Measurements from ENCODE around the gene RAF1.
"Not testable (repeated sequence)": the region's sequence is repeated elsewhere in the genome, so short reads cannot be mapped to it uniquely, and the experiment has no call there.

The RAF1 gene

DNA sequence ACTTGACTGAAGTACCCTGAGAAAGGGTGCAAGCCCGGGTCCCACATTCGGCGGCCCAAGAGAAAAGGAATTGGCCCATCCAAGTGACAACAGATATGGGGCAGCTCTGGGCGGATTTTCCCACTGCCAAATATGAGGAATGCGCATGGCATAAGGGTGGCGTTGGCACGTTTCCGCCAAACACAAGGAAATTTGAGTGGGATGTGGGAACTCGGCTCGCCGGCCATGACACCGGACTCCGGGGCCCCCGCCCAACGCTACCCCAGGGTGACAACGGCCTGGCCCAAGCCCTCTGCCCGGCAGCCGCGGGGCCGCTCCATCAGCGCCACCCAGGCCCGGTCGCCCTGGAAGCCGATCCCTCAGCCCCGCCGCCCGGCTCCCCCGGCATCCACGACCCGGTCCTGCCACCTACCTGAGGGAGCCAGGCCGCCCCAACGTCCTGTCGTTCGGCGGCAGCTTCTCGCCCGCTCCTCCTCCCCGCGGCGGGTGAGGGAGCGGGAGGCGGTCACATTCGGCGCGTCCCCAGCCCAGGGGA lies 449 bp downstream of the RAF1 start:
- peak overlapping the region; percentile 96 for H3K4me3 ChIP-seq (ENCODE audit: control insufficient read depth, low read depth, low read length)
- DNase-seq (ENCODE audit: low read depth), result no peak
- TF ChIP-seq, protein P1, sequence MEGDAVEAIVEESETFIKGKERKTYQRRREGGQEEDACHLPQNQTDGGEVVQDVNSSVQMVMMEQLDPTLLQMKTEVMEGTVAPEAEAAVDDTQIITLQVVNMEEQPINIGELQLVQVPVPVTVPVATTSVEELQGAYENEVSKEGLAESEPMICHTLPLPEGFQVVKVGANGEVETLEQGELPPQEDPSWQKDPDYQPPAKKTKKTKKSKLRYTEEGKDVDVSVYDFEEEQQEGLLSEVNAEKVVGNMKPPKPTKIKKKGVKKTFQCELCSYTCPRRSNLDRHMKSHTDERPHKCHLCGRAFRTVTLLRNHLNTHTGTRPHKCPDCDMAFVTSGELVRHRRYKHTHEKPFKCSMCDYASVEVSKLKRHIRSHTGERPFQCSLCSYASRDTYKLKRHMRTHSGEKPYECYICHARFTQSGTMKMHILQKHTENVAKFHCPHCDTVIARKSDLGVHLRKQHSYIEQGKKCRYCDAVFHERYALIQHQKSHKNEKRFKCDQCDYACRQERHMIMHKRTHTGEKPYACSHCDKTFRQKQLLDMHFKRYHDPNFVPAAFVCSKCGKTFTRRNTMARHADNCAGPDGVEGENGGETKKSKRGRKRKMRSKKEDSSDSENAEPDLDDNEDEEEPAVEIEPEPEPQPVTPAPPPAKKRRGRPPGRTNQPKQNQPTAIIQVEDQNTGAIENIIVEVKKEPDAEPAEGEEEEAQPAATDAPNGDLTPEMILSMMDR (IDR thresholded peaks at IDR 0.05; ENCODE audit: control insufficient read depth, insufficient read depth, low read depth, low read length, missing control alignments), result no peak

DNA sequence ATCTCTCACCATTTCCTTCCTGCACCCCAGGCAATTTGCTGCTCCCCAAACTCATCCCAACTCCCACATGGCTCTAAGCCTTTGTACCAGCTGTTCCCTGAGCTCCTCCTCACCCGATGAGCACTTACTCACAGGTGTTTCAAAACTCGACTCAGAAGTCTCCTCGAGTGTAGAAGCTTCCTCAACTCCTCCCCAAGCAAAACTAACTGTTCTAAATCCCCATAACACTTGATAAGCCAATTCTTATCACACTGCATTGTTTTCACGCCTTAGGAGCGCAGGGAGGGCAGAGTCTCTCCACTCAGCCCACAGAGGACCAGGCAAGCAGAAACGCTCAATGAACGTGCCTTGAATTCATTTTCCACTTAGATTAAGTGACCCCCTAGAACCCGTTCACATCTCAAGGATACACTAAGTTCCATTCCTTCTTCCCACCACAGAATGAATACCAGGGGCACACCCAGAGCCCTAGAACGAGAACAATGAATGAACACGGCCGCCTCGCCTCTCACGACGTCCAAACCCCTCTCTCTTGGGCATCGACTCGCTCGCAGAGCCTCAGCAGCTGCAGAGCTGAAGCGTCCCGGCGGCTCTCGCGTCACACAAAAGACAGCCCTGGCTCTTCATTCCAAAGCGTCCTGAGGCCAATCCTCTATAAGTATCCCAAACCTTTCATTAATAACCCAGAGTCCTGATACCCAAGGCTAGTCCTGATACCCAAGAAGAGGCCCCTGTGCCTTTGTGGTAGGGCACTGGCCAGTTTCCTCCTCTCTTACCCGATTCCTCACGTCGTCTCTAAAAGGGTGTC lies 1.1 kb downstream of the RAF1 start:
- TF ChIP-seq, protein P1 (IDR thresholded peaks at IDR 0.05; ENCODE audit: control insufficient read depth, insufficient read depth, low read depth, low read length, missing control alignments), result no peak
- peak overlapping the region; percentile 96 for H3K4me3 ChIP-seq (ENCODE audit: control insufficient read depth, low read depth, low read length)
- DNase-seq (ENCODE audit: low read depth), result no peak

DNA sequence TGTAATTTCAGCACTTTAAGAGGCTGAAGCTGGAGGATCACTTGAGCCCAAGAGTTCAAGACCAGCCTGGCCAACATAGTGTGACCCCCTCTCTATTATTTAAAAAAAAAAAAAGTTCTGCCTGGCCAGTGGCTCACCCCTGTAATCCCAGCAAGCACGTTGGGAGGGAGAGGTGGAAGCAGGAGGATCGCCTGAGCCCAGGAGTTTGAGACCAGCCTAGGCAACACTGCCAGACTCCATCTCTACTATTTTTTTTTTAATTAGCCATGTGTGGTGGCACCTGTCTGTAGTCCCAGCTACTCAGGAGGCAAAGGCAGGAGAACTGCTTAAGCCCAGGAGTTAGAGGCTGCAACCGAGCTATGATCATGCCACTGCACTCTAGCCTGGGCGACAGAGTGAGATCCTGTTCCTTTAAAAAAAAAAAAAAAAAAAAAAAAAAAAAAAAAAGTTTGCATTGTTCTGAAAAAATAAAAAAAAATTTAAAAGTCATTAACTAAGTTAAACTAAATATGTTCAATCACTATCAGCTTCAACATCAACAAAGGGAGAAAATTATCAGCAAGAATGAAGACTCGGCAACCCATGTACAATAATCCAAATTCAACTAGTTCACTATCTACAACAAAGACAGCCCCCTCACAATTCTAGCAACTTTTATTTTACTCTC lies 1.9 kb downstream of the RAF1 start:
- DNase-seq (ENCODE audit: low read depth), result no peak
- H3K4me3 ChIP-seq (ENCODE audit: control insufficient read depth, low read depth, low read length), result peak overlapping the region; percentile 96
- TF ChIP-seq, protein P1 (IDR thresholded peaks at IDR 0.05; ENCODE audit: control insufficient read depth, insufficient read depth, low read depth, low read length, missing control alignments), result no peak

DNA sequence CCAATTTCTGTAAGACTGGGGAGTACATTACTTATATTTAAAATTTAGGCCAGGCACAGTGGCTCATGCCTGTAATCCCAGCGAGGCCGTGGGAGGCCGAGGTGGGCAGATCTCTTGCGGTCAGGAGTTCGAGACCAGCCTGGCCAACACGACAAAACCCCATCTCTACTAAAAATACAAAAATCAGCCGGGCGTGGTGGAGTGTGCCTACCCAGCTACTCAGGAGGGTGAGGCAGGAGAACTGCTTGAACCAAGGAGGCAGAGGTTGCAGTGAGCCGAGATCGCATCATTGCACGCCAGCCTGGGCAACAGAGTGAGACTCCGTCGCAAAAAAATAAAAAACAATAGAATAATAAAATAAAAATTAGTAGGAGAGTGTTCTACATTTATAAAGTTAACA lies 2.5 kb downstream of the RAF1 start:
- H3K4me3 ChIP-seq (ENCODE audit: control insufficient read depth, low read depth, low read length); DNase-seq (ENCODE audit: low read depth): not testable (repeated sequence)

DNA sequence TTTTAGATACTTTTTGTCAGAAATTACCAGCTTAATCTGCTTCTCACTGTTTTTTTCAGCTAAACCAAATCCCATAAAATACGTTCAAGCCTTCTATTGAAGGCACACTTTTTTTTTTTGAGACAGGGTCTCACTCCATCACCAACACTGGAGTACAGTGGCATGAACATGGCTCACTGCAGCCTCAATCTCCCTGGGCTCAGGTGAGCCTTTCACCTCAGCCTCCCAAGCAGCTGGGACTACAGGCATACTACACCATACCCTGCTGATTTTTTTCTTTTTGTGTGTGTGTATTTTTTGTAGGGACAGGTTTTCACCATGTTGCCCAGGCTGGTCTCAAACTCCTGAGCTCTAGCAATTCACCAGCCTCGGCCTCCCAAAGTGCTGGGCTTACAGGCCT lies 3.7 kb downstream of the RAF1 start:
- TF ChIP-seq, protein P1 (IDR thresholded peaks at IDR 0.05; ENCODE audit: control insufficient read depth, insufficient read depth, low read depth, low read length, missing control alignments), result no peak
- no peak overlapping the region for H3K4me3 ChIP-seq (ENCODE audit: control insufficient read depth, low read depth, low read length)
- no peak for DNase-seq (ENCODE audit: low read depth)

DNA sequence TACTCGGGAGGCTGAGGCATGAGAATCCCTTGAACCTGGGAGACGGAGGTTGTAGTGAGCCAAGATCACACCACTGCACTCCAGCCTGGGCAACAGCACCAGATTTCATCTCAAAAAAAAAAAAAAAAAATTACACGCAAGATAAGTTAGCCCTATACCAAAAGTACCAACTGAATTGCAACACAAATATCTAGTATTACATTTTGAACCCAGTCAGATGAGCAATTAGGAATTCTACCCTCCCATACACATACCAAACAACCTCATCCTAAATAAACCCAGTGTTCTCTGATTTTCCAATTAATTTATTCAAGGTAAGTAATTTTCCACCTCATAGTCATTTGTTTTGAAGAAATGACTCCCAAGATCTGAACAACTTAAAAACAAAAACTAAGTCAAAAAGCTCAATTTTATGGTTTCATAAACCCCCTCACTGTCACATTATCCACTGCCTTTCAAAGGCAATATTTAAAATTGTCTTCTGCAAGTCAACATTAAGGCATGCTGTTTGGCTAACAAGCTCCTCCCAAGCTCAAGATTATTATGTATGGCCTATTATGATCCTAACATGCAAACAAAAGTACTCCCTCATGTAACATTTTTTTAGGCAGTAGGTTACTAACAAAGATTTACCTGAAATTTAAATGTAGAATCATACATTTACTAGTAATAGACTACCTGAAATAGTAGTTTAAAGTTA lies 4.5 kb downstream of the RAF1 start:
- TF ChIP-seq, protein P1 (IDR thresholded peaks at IDR 0.05; ENCODE audit: control insufficient read depth, insufficient read depth, low read depth, low read length, missing control alignments), result no peak
- no peak for DNase-seq (ENCODE audit: low read depth)
- H3K4me3 ChIP-seq (ENCODE audit: control insufficient read depth, low read depth, low read length), result no peak overlapping the region
